HT1080 (cell line): ENCODE data around the gene CASTOR2. TPM values are rescaled to one million over a fixed set of nuclear protein-coding genes. Genes with fewer than 3 reads are reported as not detected.
A peak's percentile ranks its signal among the peaks of the same experiment; 100 is the strongest.
"Not testable (repeated sequence)": the region's sequence is repeated elsewhere in the genome, so short reads cannot be mapped to it uniquely, and the experiment has no call there.

Experiments used
- DNase-seq: peaks from one replicate; pipeline ENCODE4 v3.0.0-alpha.2; 2015; ENCODE audit warnings: low read depth
- total RNA-seq: library from RNA; depleted of rRNA; stranded (reverse); fragments of >200 nt; shearing (Covaris generic); gene quantifications from 2 replicates; pipeline ENCODE4 v1.2.3, GENCODE V29; 2014; rRNA removed

The CASTOR2 gene
- total RNA-seq, 1 experiment from 2014 or later, result 2.0 TPM

GRCh38 chr7:75050501-75050900 lies 86.0 kb downstream of the CASTOR2 start:
- no peak for DNase-seq

- DNase-seq, result peak; percentile 68
Measured at GRCh38 chr7:75054744-75055143, 90.2 kb downstream of the CASTOR2 start.

GRCh38 chr7:75055155-75055554 lies 90.7 kb downstream of the CASTOR2 start:
- DNase-seq, result no peak

- DNase-seq, result no peak
Measured at GRCh38 chr7:75055830-75056772, 91.6 kb downstream of the CASTOR2 start.

GRCh38 chr7:75058406-75058805 lies 93.9 kb downstream of the CASTOR2 start:
- DNase-seq, result no peak

- DNase-seq, result no peak
Measured at GRCh38 chr7:75064291-75064690, 99.8 kb downstream of the CASTOR2 start.

- DNase-seq, result no peak
Measured at GRCh38 chr7:75064801-75065200, 100.3 kb downstream of the CASTOR2 start.

GRCh38 chr7:75066521-75066920 lies 102.0 kb downstream of the CASTOR2 start:
- DNase-seq, result no peak

- DNase-seq, result no peak
Measured at GRCh38 chr7:75072981-75073283, 108.4 kb downstream of the CASTOR2 start.

- DNase-seq, result not testable (repeated sequence)
Measured at GRCh38 chr7:75074262-75074641, 109.7 kb downstream of the CASTOR2 start.

Other genes with a start within 250 kb of the CASTOR2 start
- gene NCF1, start 190.7 kb upstream of the CASTOR2 start, total RNA-seq, result not detected in 2 replicates
- 3.5 TPM in 1 of 2 replicates, not detected in the other for gene GTF2IRD2, start 113.1 kb upstream of the CASTOR2 start, total RNA-seq
- 73.3 and 74.4 TPM in 2 replicates for gene RCC1L, start 109.1 kb downstream of the CASTOR2 start, total RNA-seq
- gene GTF2IRD2B, start 127.9 kb downstream of the CASTOR2 start, total RNA-seq, result 3.8 and 6.3 TPM in 2 replicates